Left cardiac atrium (tissue), 4 donors: ENCODE results near the gene UBE2D2. TPM values are rescaled to one million over a fixed set of nuclear protein-coding genes. Genes with fewer than 3 reads are reported as not detected.
A peak's percentile ranks its signal among the peaks of the same experiment; 100 is the strongest.
"Not testable (repeated sequence)": the region's sequence is repeated elsewhere in the genome, so short reads cannot be mapped to it uniquely, and the experiment has no call there.

Experiments used
- ATAC-seq, 2 donors: fragments of 200-7000 bp; cut with Tn5 transposase; one replicate each; pipeline ENCODE4 v1.9.1; 2020; ENCODE audit warnings: mild to moderate bottlenecking in 2 of 2, moderate library complexity in 2 of 2
- DNase-seq: peaks from one replicate; pipeline ENCODE4 v3.0.0-alpha.2; 2020
- intact Hi-C, 2 donors: fragments of 100-400 bp; cut with DNase I; formaldehyde crosslinking; loops; one replicate each; pipeline versions ENCODE4 v1.14.1 to v1.15.1; 2022 to 2023
- long read RNA-seq: library from polyadenylated mRNA; unstranded; transcript quantifications from one replicate; pipeline ENCODE4 v2.0.0, GENCODE V29; 2021
- total RNA-seq, 2 donors: library from RNA; stranded (reverse); fragmentation: NEBNext Ultra II Directional; extraction: Animal tissue kit (Norgen Biotek cat#: 25700); gene quantifications; one replicate each; pipeline ENCODE4 v1.2.1, GENCODE V29; 2021
- donor health status: DM: no; HTN: yes; CAD: no.
- donor health status: DM: no; HTN: yes; CAD: no; lungs with severe emphysema.
- donor health status: DM: yes; HTN: yes; CAD: no.
- donor health status: Dilated cardiomyopathy.

UBE2D2 gene
- 100 to 1,000 TPM in 1 of 2 donors, 10 to 100 TPM in 1; 91.3 to 133 TPM for total RNA-seq
- long read RNA-seq, transcript UBE2D2-202 (7 exons, 2,702 nt): major isoform, 35 of 38 reads
- long read RNA-seq, partial matches to known transcripts: 0 of 38 reads
- long read RNA-seq, other reads (novel, unspliced or antisense): 3 of 38 reads

DNA sequence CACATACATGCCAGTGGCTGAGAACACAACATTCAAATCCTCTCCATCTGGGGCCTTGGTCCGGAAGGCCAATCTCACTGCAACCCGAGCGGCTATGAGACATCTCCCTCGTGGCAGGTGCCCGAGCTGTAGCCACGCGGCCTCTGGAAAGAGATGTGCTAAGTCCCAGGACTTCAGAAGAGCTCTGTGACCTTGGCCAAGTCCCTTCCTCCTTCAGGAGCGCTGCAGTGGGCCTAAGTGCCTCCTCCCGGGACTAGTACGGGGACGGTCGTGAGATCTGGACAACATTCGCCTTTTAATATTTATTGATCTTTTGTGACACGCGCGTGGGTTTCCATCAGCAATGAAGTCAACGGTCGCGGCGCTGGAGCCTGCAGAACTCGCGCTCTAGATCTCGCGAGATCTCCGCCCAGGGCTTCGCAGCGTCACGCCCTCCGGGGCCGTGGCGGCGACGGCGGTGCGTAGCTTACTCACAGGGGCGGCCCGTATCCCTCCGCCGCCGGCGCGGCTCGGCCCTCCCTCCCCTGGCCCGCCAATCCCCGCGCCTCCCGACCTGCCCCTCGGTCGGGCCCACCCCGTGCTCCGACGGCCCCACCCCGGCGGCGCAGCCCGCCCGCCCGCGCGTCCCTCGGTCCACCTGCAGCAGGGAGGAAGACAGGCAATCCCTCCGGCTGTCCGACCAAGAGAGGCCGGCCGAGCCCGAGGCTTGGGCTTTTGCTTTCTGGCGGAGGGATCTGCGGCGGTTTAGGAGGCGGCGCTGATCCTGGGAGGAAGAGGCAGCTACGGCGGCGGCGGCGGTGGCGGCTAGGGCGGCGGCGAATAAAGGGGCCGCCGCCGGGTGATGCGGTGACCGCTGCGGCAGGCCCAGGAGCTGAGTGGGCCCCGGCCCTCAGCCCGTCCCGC, at the start of gene UBE2D2:
Gene UBE2D2, plus strand, starts transcription at position 588 of the 903 bp plus-strand sequence. CDS start 453 bp downstream, outside the sequence.
- peak; percentile 99 for DNase-seq
- peak; percentile 99 for ATAC-seq
- intact Hi-C loops: no loop called here

DNA sequence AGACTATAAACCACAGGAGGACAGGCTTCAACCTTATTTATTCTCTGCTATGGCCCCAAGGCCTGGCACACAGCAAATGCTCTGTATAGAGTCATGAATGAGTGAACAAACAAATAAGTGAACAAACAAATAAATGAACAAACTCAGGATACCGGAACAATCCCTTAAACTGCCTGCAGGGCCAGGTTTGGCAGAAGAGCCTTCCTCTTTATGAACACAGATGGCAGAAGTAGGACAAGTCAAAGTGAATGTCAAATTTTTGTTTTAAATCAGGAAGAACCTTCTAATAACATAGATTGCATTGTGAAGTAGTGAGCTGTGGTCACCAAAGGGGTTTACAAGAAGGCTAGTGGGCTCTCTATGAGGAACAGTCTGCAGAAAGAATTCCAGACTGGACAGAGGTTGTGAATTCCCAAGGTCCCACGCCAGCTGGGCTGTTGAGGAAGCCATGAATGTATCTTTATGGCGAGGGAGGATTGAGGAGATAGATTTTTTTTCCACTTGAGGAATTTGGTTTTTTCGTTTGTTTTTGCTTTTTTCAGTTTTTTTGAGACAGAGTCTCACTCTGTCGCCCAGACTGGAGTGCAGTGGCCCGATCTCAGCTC, 48.3 kb upstream of the UBE2D2 start:
- no peak for ATAC-seq
- intact Hi-C loops: loop anchor here (2.0 to 5.0 kb wide), 2 partner anchors 90 to 91 kb away; no protein-coding TSS in a partner anchor

DNA sequence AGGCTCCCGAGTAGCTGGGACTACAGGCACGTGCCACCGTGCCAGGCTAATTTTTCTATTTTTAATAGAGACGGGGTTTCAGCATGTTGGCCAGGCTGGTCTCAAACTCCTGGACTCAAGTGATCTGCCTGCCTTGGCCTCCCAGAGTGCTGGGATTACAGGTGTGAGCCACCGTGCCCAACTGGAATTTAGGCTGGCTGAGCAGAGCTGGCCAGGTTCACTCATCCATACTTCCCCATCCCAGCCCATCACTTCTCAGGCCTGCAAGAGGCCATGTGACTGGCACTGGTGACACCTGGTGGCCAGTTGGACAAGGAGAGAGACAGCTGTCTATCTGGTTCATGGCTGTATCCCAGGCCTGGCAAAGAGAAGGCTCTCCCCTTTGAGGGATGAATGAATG, 47.7 kb upstream of the UBE2D2 start:
- DNase-seq: peak; percentile 88
- ATAC-seq: peak; percentile 79
- intact Hi-C loops: loop anchor here (2.0 to 5.0 kb wide), 2 partner anchors 91 kb away; no protein-coding TSS in a partner anchor

More for the DNA sequence above, 48.3 kb upstream of the UBE2D2 start:
- DNase-seq: no peak

GRCh38 chr5:139513852-139514485, 47.2 kb upstream of the UBE2D2 start:
- ATAC-seq: no peak
- no peak for DNase-seq
- intact Hi-C loops: loop anchor here (2.0 to 5.0 kb wide), 2 partner anchors 91 to 92 kb away; no protein-coding TSS in a partner anchor

- DNase-seq: no peak
- intact Hi-C loops: loop anchor here in 1 of 2 donors (5.0 kb wide), 1 partner anchor 92 kb away; no protein-coding TSS in a partner anchor
- no peak for ATAC-seq
Measured at GRCh38 chr5:139514486-139514856, 46.7 kb upstream of the UBE2D2 start.

DNA sequence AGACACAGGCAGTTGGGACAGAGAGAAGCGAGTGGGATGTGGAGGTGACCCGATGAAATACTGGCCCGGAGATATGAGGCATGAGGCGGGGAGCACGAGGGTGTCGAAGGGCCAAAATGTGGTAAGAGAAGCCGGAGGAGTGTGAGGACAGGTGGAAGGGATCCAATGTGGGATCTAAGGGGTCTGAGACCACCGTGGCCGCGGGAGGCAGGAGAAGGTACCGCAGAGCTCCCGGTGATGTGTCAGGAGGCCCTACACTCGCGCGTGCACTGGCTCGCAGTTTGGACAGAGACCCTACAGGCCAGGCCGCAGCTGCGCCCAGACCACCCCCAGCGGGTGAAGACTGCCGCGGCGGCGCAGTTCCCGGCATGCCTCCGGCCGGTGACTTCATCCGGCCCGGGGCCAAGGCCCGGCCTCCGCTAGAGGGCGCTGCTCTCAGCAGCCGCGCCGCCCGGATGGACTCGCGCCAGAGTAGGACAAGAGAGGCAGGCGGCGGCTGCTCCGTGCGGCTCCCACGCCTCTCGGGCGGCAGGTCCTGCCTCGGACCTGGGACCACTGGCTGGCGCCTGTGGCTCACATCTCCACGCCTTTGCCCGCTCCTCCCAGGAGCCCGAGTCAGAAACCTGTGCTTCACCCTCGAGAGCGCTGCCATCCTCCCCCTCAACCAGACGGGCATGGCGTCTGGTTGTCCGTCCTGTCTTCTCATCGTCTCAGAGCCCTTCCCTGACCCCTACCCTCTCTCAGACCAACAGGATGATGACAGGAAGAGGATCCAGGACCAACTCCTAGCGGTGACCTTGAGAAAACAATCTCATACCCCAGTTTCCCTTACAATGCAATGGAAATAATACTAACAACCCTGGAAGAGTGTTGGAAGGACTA, 43.2 kb upstream of the UBE2D2 start:
- ATAC-seq: peak; percentile 93 to 96
- peak; percentile 94 for DNase-seq
- intact Hi-C loops: loop anchor here in 1 of 2 donors (5.0 kb wide), 1 partner anchor 81 kb away; the partner anchor contains the start of gene DNAJC18

- DNase-seq: no peak
- intact Hi-C loops: no loop called here
- ATAC-seq: no peak
Measured at GRCh38 chr5:139523635-139524445, 37.3 kb upstream of the UBE2D2 start.

DNA sequence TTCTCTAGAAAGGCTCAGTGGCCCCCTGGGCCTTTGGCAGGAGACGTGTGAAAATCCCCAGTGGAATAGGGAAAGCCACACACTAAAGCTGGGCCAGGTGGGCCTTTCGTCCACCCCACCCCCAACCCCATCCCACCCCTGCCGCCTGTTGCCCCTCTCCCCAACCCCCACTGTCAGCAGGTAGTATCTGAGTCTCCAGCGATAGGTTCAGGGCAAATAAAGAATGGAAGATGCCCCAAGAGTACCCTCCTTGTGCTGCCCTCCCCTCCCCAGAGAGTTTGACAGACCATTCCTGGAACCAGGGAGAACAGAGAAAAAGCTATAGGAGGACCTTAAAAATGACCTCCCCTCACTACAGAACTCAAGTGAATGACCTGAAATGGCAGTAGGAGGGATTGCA, 36.7 kb upstream of the UBE2D2 start:
- intact Hi-C loops: no loop called here
- ATAC-seq: no peak
- DNase-seq: no peak

DNA sequence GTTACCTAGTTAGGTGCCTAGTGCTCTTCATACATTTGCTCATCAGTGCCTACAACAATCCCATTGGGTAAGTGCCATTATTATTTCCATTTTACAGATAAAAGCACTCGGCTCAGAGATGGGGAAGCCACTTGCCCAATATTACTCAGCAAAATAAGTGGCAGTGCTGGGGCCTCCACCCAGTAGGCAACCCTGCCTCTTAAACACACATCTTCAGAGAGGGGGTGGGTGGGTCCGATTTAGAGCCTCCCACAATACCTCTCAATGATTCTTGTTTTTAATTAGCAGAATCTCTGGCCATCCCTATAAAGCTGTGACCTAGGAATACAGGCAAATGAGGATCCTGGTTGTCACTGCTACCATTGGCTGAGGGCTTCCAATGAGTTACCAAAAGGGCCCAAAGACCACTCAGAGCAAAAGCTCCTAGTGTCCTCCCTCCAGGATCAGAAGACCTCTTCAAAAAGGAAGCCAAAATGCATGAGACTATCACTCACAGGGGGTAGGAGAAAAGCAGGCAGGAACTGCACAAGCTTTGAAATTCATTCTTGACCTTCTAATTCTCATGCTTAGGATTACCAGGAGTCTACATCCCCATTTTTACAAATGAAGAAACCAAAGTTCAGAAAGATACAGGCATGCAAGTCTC, 36.1 kb upstream of the UBE2D2 start:
- no peak for ATAC-seq
- intact Hi-C loops: no loop called here
- DNase-seq: no peak

- ATAC-seq, intact Hi-C loops, DNase-seq: not testable (repeated sequence)
Measured at GRCh38 chr5:139525586-139526308, 35.4 kb upstream of the UBE2D2 start.

DNA sequence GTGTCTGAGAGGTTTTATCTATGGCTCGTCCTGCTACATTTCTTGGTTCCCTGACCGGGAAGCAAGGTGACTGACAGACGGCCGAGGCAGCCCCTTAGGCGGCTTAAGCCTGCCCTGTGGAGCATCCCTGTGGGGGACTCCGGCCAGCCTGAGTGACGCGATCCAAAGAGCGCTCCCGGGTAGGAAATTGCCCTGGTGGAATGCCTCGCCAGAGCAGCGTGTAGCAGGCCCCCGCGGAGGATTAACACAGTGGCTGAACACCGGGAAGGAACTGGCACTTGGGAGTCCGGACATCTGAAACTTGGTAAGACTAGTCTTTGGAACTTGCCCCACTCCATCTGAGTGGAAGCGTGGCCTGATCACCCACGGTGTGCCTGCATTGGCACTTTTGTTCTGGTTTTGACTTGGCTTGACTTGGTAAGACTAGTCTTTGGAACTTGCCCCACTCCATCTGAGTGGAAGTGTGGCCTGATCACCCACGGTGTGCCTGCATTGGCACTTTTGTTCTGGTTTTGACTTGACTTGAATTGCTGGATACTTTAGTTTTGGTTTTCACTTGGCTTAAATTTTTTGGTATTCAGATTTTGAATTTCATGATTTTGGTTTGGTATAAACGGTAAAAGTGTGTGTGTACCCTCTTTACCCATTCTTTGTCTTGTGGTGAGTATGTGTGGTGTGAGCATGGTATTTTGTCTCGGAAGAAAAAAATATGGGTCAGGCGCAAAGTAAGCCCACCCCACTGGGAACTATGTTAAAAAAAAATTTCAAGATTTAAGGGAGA, 34.6 kb upstream of the UBE2D2 start:
- intact Hi-C loops, ATAC-seq, DNase-seq: not testable (repeated sequence)

GRCh38 chr5:139527090-139527470, 34.1 kb upstream of the UBE2D2 start:
- DNase-seq, intact Hi-C loops, ATAC-seq: not testable (repeated sequence)

DNA sequence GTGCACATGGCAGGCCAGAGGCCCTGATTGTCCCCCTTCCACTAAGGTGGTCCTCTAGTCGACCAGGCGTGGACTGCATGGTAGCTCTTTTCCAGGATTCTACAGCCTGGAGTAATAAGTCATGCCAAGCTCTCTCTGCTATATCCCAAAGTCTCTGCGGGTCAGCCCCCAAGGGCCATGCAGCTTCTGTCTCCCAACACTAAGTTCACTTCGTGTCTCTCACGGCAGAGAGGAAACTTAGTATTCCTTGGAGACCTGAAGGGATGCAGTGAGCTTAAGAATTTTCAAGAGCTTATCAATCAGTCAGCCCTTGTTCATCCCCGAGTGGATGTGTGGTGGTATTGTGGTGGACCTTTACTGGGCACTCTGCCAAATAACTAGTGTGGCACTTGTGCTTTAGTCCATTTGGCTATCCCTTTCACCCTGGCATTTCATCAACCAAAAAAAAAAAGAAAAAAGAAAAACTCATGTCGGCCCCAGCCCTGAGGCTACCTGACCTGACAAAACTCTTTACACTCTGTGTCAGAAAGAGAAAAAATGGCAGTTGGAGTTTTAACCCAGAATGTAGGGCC, 33.2 kb upstream of the UBE2D2 start:
- ATAC-seq, DNase-seq, intact Hi-C loops: not testable (repeated sequence)

GRCh38 chr5:139528695-139529094, 32.4 kb upstream of the UBE2D2 start:
- intact Hi-C loops, DNase-seq, ATAC-seq: not testable (repeated sequence)

- DNase-seq, ATAC-seq, intact Hi-C loops: not testable (repeated sequence)
Measured at GRCh38 chr5:139530079-139530478, 31.1 kb upstream of the UBE2D2 start.
